GM12892 (cell line): ENCODE results near the gene PACSIN1.

Source experiments
- DNase-seq: peaks from one replicate; pipeline ENCODE4 v3.0.0; 2011; ENCODE audit not compliant: insufficient read length
- FAIRE-seq: peaks from 2 replicates; lab custom pipeline; 2011; peaks lifted over from hg19 to GRCh38; lab: Jason Lieb, UNC
- POLR2A ChIP-seq: IDR thresholded peaks from 2 replicates; pipeline ENCODE4 v1.6.1; 2011; ENCODE audit warnings: low read depth, low read length, control low read depth
- POLR2AphosphoS5 ChIP-seq: IDR thresholded peaks from 2 replicates; pipeline ENCODE4 v1.6.1; 2011; ENCODE audit warnings: low read depth, low read length, control low read depth
- TAF1 ChIP-seq: IDR thresholded peaks from 2 replicates; pipeline ENCODE4 v1.6.1; 2011; ENCODE audit warnings: low read depth, mild to moderate bottlenecking, control low read depth, low read length, borderline replicate concordance

Gene PACSIN1

DNA sequence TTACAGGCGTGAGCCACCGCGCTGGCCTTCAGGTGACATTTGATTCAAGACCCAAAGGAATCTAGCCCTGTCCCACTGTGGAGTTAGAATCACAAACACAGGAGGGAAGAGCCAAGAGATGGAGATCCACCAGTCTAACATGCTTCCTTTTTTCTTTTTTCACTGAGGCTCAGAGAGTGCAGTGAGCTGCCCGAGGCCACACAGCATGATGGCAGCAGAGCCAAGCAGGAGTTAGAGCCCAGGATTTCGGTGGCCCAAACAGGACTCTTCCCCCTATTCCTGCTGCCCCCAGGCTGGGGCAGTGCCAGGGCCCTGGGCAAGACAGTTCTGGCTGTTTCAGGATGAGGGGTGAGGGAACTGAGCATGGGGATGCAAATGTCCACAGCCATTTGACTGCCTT lies 98.3 kb downstream of the PACSIN1 start:
- no peak for FAIRE-seq
- TF ChIP-seq TAF1 (no peak), POLR2A (no peak), POLR2AphosphoS5 (no peak)
- DNase-seq, result no peak

DNA sequence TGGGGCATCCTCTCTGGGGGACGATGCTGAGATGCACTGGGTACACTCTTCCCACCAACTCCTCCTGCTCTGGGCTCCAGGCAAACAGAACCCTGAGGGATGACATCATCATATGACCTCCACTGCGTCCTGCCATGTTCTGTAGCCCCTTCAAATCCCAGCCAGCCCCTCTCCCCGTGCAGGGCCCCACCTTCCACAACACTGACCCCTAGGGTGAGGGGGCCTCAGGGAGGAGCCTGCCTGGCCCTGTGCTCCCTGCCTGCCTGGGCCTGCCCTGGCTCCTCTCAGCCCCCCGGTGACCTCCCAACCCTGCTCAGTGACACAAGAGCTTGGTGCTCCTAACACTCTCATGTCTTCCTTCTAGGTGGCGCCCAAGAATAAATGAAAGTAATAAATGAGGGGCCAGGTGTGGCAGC lies 99.9 kb downstream of the PACSIN1 start:
- TF ChIP-seq TAF1, result no peak
- no peak for TF ChIP-seq POLR2AphosphoS5
- TF ChIP-seq POLR2A, result no peak
- DNase-seq (no peak), FAIRE-seq (no peak)

DNA sequence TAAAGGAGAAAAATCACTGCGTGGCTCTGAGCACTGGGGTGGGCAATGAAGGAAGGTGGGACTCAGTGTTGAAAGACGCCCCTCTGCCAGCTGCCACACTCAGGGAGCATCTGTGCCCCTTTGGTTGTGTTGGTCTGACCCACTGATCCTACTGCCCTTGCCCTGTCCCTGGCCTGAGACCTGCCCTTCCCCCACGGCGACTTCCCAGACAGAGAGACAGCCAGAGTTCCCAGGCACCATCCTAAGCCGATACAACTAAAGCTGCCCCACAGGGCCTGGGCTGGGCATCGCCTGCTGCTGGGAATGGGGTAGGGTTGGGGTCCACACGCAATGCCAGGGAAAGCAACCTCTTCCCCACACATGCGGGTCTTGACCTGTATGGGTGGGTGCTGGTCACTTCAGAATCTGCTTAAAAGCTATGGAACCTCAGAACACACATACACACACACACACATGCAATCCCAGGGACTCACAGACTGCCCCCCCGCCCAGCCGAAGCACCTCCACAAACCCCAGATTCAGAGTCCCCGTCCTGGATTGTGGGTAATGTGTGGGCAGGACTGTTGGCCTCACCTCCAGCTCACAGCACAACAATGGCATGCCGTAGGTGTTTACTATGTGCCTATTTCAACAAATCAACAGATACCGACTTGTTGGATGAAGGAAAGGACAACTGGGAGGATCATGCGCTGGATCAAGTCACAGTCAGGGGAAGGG lies 101.1 kb downstream of the PACSIN1 start:
- DNase-seq, result no peak
- TF ChIP-seq TAF1, result no peak
- no peak for TF ChIP-seq POLR2A
- no peak for TF ChIP-seq POLR2AphosphoS5
- FAIRE-seq, result no peak

DNA sequence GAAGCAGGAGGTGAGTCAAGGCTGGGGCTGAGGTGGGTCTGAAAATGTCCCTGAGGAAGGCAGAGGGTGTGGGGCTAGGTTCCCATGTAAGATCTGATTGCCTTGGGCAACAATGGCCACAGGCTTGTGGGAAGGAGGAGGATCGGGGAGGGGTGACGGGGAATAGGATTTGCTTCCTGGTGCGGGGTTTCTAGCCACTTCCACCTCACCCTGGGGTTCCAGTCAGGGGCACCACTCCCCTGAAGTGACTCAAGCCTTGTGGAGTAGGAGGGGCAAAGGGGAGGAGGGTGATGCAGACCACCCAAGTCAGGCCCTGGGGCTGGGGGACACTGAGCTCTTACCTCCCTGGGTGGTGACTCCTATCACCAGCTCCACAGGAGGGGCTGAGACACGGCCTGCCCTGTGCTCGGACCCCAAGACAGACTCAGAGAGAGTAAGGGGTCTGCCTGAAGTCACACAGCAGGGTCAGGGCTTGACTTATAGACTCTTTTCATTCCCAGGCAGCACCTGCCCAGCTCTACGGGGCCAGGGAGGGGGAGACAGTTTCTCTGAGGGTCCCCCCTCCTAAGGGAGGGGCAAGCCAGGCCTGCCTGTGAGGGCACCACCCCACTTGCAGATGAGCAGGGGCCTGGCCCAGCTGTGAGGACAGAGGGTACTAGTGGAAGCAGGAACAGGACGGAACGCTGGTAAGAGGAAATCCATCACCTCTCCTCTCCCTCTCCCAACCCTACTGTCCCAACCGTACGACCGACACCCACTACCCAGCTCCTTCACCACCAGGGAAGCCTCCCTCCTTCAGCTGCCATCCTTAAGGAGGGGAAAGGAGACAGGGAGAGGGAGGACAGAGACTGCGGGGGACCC lies 102.7 kb downstream of the PACSIN1 start:
- no peak for TF ChIP-seq POLR2A
- no peak for TF ChIP-seq POLR2AphosphoS5
- TF ChIP-seq TAF1, result no peak
- FAIRE-seq (no peak), DNase-seq (no peak)

DNA sequence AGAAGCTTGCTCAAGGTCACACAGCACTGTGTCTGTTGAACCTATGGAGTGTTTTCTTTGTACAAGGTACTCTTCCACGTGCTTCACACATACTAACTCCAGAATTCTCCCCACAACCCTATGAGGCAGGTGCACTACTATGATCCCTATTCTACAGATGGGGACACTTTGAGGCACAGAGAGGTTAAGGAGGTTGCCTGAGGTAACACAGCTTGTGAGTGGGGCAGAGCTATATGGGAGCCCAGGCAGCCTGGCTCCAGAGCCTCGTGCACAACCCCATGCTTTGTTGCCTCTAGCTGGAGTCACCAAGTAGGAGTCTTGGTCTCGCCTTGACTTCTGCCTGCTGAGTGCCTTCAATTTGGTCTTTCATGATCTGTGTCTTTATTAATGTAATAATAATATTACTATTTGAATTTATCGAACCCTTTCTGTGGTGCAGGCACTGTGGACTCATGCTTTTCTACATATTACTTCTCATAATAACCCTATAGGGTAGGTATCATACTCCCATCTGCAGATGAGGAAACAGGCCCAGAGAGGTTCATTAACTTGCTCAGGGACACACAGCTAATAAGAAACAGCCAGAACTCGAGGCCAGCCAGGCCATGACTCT lies 103.6 kb downstream of the PACSIN1 start:
- FAIRE-seq (no peak), DNase-seq (no peak)
- TF ChIP-seq POLR2AphosphoS5, result no peak
- no peak for TF ChIP-seq POLR2A
- no peak for TF ChIP-seq TAF1

DNA sequence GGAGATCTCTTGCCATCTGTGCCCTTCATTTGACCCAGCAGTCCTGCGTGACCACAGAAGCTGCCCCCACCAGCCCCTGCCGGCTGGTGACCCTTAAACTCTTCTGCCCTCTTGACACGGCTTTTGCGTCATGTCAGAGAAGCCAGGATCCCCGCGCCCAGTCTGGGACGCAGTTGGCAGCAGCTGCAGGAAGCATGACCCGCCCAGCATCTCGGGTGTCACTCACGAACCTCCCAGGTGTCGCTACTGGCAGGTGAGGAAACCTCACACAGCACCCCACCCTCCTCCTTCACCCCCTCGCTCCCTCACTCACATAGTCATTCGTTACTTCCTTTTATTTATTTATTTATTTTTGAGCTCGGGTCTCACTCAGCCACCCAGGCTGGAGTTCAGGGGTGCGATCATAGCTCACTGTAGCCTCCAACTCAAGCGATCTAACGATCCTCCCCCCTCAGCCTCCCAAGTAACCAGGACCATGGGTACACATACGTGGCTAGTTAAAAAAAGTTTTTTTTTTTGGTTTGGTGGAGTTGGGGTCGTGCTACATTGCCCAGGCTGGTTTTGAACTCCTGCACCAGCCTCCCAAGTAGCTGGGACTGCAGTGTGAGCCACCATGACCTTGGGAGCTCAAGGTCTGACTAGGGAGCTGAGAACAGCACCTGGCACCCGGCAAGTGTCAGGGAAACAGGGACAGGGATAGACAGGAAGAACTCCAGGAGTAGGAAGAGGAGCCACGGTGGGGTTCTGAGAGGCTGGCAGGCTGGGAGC lies 104.4 kb downstream of the PACSIN1 start:
- TF ChIP-seq POLR2A (no peak), TAF1 (no peak), POLR2AphosphoS5 (0 out of 2 replicates have a peak, but pooled peaks have one; percentile 3)
- no peak for DNase-seq
- no peak for FAIRE-seq

DNA sequence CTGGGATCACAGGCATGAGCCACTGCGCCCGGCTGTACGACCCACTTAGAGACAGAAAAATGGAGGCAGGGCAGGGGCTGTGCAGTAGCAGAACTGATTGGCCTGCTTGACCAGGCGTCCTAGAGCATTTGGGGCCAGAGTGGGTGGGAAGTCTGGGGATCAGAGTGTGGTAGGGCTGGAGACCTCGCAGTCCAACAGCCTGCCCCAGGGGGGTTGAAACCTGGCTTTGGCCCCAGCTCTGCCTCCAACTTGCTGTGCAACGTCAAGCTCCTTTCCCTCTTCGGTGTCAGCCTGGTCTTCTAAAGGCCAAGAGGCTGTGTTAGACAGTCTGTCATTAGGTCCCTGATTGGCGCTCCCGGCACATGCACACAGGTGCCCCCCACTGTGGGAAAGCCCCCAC lies 105.5 kb downstream of the PACSIN1 start:
- TF ChIP-seq TAF1, result no peak
- no peak for TF ChIP-seq POLR2AphosphoS5
- TF ChIP-seq POLR2A, result no peak
- DNase-seq (no peak), FAIRE-seq (no peak)

DNA sequence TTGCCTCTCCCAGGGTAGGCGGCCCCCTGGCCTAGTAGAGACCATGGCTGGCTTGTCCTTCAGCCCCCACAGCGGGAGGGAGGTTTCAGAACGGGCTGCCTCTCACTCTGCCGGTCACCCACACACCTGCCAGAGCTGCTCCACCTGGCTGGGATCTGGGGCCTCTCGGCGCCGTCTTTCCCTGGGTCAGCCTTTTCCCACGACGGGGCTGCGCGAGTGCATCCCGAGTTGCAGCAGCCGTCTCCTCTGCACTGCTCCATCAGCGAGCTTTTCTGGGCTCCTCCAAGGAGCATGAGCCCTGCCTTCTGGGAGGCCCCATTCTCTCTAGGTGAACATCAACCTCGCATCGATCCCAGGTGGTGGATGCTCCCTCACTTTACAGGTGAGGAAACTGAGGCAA lies 106.1 kb downstream of the PACSIN1 start:
- DNase-seq (no peak), FAIRE-seq (no peak)
- no peak for TF ChIP-seq TAF1
- TF ChIP-seq POLR2AphosphoS5, result no peak
- TF ChIP-seq POLR2A, result no peak

DNA sequence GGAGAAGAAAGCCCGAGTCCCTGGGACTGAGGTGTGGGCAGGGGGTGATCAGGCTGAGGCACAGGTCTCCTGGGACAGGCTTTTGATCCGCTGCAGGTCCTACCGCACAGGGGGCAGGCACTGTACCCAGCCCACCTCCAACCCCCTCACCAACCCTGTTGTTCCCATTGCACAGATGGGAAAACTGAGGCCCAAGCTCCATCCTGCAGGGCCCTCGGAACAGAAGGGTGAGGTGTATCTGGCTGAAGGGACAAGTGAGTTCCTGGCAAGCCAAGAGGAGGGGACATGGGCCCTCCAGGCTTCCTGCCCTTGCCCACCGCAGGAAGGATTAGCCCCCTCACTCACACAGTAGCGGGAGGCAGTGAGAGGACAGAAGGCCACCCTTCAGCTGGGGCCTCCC lies 106.7 kb downstream of the PACSIN1 start:
- no peak for TF ChIP-seq POLR2AphosphoS5
- no peak for TF ChIP-seq POLR2A
- TF ChIP-seq TAF1, result no peak
- no peak for DNase-seq
- no peak for FAIRE-seq

DNA sequence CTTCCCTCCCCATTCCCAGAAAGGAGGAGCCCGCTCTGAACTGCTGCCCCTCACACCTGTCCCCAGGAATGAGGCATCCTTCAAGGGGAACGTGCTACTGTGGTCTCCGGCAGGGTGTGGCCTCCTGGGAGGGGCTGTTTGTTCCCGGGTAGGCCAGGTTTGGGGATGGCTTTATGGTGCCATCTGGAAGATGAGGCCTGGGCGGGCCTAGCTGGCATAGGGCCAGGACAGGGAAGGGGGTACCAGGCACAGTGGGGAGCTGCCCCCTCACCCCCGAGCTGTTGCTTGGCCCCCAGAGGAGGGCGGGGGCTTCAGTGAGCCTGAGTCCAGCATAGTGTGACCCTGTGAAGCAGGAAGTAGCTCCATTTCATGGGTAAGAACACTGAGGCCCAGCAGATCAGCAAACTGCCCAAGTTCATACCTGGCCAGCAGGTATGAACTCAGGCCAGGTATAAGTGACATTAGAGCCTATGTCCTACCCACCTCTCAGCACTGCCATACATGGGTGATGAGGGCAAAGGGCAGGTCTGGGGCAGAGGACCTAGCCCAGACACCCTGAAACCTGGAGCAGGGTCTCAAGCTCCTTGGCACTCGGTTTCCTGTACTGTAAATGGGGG lies 107.8 kb downstream of the PACSIN1 start:
- TF ChIP-seq POLR2A (no peak; the same call in 1 of the 2 replicates), POLR2AphosphoS5 (no peak), TAF1 (no peak)
- DNase-seq, result no peak
- no peak for FAIRE-seq
